Stimulated activated CD8-positive, alpha-beta memory T cell treated with anti-CD3 and anti-CD28 coated beads, Interleukin-4, amount 100 ng/mL, for 4 hours (primary cell): Measurements from ENCODE around the gene UBE2A.

Source experiments
- DNase-seq, 2 donors: peaks; one replicate each; pipeline ENCODE4 v3.0.0-alpha.2; 2020; ENCODE audit warnings: low read depth in 2 of 2, low spot score in 1 of 2

UBE2A gene

GRCh38 chrX:119574394-119575266 lies at the start of gene UBE2A:
UBE2A (plus strand) TSS chrX:119574563; CDS start chrX:119574712, 149 bp downstream.
- DNase-seq = peak; percentile 69 to 82

GRCh38 chrX:119529345-119530276 lies 44.8 kb upstream of the UBE2A start:
- DNase-seq = no peak

- DNase-seq = no peak
Observed at GRCh38 chrX:119537487-119537886, 36.9 kb upstream of the UBE2A start.

GRCh38 chrX:119539872-119540271 lies 34.5 kb upstream of the UBE2A start:
- no peak for DNase-seq

- DNase-seq = no peak
Observed at GRCh38 chrX:119541188-119541587, 33.2 kb upstream of the UBE2A start.

GRCh38 chrX:119549327-119550016 lies 24.9 kb upstream of the UBE2A start:
- no peak for DNase-seq

- no peak for DNase-seq
Observed at GRCh38 chrX:119552508-119552907, 21.9 kb upstream of the UBE2A start.

GRCh38 chrX:119565107-119565663 lies 9.2 kb upstream of the UBE2A start, which contains the start of gene STEEP1:
STEEP1 (minus strand) TSS chrX:119565409; CDS start chrX:119565355, 54 bp downstream.
- peak; percentile 73 to 74 for DNase-seq

- DNase-seq = no peak
Observed at GRCh38 chrX:119570351-119570835, 4.0 kb upstream of the UBE2A start.

GRCh38 chrX:119573222-119573621 lies 1.1 kb upstream of the UBE2A start:
- no peak for DNase-seq

GRCh38 chrX:119573840-119574393 lies 446 bp upstream of the UBE2A start:
- DNase-seq = no peak

GRCh38 chrX:119579414-119579813 lies 5.1 kb downstream of the UBE2A start:
- DNase-seq = no peak

GRCh38 chrX:119583431-119584059 lies 9.2 kb downstream of the UBE2A start:
- no peak for DNase-seq

- DNase-seq = no peak
Observed at GRCh38 chrX:119589810-119590209, 15.4 kb downstream of the UBE2A start.

- no peak for DNase-seq
Observed at GRCh38 chrX:119602701-119603255, 28.4 kb downstream of the UBE2A start.

- no peak for DNase-seq
Observed at GRCh38 chrX:119604766-119605463, 30.6 kb downstream of the UBE2A start.

GRCh38 chrX:119605464-119606279 lies 31.3 kb downstream of the UBE2A start:
- peak; percentile 9 to 23 for DNase-seq
